ENCODE measurements around the gene DSCAML1. TPM values are rescaled to one million over a fixed set of nuclear protein-coding genes. Genes with fewer than 3 reads are reported as not detected.

Gene DSCAML1
- total and polyA plus RNA-seq, 10 of the 15 experiments (the other 5 are each of a cell fraction or from before 2014, with no cell fraction given) = 0.03 to 0.18 (median 0.06) TPM; not detected in 1

DNA sequence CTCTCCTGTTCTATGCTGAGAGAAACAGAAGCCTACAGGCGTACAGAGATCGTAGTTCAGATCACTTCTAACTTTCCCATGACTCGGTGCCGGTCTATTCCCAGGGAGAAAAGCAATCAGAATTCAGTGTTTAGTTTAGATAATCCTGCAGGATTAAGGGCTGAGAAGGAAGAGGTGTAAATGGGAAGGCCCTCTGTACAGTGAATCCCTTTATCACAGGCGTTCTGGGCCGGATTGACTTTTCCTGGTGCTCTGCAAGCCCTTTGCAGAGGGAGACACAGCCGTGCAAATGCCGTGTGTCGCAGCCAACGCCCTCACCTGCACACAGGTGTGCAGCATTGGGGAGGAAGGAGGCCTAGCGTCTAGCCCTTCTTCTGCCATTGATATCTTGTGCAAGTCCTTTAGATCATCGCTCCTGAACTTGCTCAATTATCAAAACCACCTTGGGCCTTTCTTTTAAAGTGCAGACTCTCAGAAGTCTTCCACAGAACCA, 90.6 kb downstream of the DSCAML1 start:
- in situ Hi-C loops (cut with MboI) = no loop called here
- Histone ChIP-seq H3K4me2 (ENCODE audit: control insufficient read depth, insufficient read depth) (no peak overlapping the region), H3K4me1 (ENCODE audit: control insufficient read depth, insufficient read depth, low read length) (no peaks in the 10 kb centered on the region), H2AFZ (ENCODE audit: control insufficient read depth, low read depth, low read length) (no peak overlapping the region), H3K9me3 (replicated peaks; ENCODE audit: control insufficient read depth, insufficient read depth, low read length) (no peaks in the 10 kb centered on the region; the same call in 2 of the 3 replicates), H3K9ac (ENCODE audit: control insufficient read depth, insufficient read depth, low read length) (no peak overlapping the region), H3K79me2 (ENCODE audit: control insufficient read depth, insufficient read depth, low read length) (no peaks in the 10 kb centered on the region), H3K27ac (ENCODE audit: control insufficient read depth, insufficient read depth) (no peak overlapping the region), H3K36me3 (ENCODE audit: control insufficient read depth in 2 of 2, insufficient read depth in 2 of 2, low read length in 1 of 2) (no peaks in the 10 kb centered on the region), H3K4me3 (no peak overlapping the region), H3K27me3 (replicated peaks in 1 of 2; ENCODE audit: control insufficient read depth in 2 of 2, insufficient read depth in 2 of 2, low read length in 1 of 2) (peaks cover 0 to 4% of the 10 kb centered on the region in 2 experiments; a peak in 3 of 4 replicates), H4K20me1 (ENCODE audit: control insufficient read depth, insufficient read depth) (peaks cover 2% of the 10 kb centered on the region; the same call in 1 of the 2 replicates)
- CTCF ChIA-PET = interaction anchor here (1.0 kb wide), 1 partner anchor 281 kb away, joined by 3 read pairs; no protein-coding TSS in a partner anchor
- FAIRE-seq (no peak), DNase-seq (ENCODE audit: low read depth, low spot score) (no peak), ATAC-seq (no peak)
- no TSS peak for BruUV-seq (replicated peaks)
- RAD21 ChIA-PET (ENCODE audit: unreplicated experiment) = no interaction called here
- intact Hi-C loops (cut with micrococcal nuclease; ENCODE audit: unreplicated experiment) = no loop called here
- SMC1A ChIA-PET (ENCODE audit: uncharacterized antibody, unreplicated experiment) = no interaction called here
- TF ChIP-seq KLF5 (IDR thresholded peaks at IDR 0.05; ENCODE audit: partially characterized antibody) = no peak
- no peak for TF ChIP-seq RFX5 (IDR thresholded peaks at IDR 0.05; ENCODE audit: low read depth, low read length)
- no peak for TF ChIP-seq KDM1A (IDR thresholded peaks at IDR 0.05; ENCODE audit: borderline replicate concordance)
- no peak for TF ChIP-seq BRCA1 (IDR thresholded peaks at IDR 0.05; ENCODE audit: low read depth, low read length)
- TF ChIP-seq, protein P1, sequence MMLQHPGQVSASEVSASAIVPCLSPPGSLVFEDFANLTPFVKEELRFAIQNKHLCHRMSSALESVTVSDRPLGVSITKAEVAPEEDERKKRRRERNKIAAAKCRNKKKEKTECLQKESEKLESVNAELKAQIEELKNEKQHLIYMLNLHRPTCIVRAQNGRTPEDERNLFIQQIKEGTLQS (IDR thresholded peaks at IDR 0.05; ENCODE audit: borderline replicate concordance, extremely low read depth, low read depth, low read length) = no peak
- TF ChIP-seq, protein P2, sequence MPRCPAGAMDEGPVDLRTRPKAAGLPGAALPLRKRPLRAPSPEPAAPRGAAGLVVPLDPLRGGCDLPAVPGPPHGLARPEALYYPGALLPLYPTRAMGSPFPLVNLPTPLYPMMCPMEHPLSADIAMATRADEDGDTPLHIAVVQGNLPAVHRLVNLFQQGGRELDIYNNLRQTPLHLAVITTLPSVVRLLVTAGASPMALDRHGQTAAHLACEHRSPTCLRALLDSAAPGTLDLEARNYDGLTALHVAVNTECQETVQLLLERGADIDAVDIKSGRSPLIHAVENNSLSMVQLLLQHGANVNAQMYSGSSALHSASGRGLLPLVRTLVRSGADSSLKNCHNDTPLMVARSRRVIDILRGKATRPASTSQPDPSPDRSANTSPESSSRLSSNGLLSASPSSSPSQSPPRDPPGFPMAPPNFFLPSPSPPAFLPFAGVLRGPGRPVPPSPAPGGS (IDR thresholded peaks at IDR 0.05; ENCODE audit: borderline replicate concordance, insufficient read depth, low read depth, low read length, poor library complexity, severe bottlenecking) = no peak
- TF ChIP-seq GABPA (IDR thresholded peaks at IDR 0.05; ENCODE audit: low read depth) = no peak
- TF ChIP-seq, protein P3, sequence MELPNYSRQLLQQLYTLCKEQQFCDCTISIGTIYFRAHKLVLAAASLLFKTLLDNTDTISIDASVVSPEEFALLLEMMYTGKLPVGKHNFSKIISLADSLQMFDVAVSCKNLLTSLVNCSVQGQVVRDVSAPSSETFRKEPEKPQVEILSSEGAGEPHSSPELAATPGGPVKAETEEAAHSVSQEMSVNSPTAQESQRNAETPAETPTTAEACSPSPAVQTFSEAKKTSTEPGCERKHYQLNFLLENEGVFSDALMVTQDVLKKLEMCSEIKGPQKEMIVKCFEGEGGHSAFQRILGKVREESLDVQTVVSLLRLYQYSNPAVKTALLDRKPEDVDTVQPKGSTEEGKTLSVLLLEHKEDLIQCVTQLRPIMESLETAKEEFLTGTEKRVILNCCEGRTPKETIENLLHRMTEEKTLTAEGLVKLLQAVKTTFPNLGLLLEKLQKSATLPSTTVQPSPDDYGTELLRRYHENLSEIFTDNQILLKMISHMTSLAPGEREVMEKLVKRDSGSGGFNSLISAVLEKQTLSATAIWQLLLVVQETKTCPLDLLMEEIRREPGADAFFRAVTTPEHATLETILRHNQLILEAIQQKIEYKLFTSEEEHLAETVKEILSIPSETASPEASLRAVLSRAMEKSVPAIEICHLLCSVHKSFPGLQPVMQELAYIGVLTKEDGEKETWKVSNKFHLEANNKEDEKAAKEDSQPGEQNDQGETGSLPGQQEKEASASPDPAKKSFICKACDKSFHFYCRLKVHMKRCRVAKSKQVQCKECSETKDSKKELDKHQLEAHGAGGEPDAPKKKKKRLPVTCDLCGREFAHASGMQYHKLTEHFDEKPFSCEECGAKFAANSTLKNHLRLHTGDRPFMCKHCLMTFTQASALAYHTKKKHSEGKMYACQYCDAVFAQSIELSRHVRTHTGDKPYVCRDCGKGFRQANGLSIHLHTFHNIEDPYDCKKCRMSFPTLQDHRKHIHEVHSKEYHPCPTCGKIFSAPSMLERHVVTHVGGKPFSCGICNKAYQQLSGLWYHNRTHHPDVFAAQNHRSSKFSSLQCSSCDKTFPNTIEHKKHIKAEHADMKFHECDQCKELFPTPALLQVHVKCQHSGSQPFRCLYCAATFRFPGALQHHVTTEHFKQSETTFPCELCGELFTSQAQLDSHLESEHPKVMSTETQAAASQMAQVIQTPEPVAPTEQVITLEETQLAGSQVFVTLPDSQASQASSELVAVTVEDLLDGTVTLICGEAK (IDR thresholded peaks at IDR 0.05; ENCODE audit: borderline replicate concordance) = no peak
- TF ChIP-seq CBFB (IDR thresholded peaks at IDR 0.05; ENCODE audit: low read depth) = no peak
- no peak for TF ChIP-seq NBN (IDR thresholded peaks at IDR 0.05)
- no peak for TF ChIP-seq NFYB (IDR thresholded peaks at IDR 0.05; ENCODE audit: insufficient read depth, low read depth, low read length)
- TF ChIP-seq, protein P4, sequence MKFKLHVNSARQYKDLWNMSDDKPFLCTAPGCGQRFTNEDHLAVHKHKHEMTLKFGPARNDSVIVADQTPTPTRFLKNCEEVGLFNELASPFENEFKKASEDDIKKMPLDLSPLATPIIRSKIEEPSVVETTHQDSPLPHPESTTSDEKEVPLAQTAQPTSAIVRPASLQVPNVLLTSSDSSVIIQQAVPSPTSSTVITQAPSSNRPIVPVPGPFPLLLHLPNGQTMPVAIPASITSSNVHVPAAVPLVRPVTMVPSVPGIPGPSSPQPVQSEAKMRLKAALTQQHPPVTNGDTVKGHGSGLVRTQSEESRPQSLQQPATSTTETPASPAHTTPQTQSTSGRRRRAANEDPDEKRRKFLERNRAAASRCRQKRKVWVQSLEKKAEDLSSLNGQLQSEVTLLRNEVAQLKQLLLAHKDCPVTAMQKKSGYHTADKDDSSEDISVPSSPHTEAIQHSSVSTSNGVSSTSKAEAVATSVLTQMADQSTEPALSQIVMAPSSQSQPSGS (IDR thresholded peaks at IDR 0.05; ENCODE audit: low read length) = no peak
- TF ChIP-seq JUNB (IDR thresholded peaks at IDR 0.05) = no peak
- no peak for TF ChIP-seq RELA (IDR thresholded peaks at IDR 0.05; ENCODE audit: borderline replicate concordance, partially characterized antibody)
- no peak for TF ChIP-seq SUPT20H (IDR thresholded peaks at IDR 0.05; ENCODE audit: borderline replicate concordance, control insufficient read depth, low read depth, low read length)
- no peak for TF ChIP-seq SUZ12 (IDR thresholded peaks at IDR 0.05; ENCODE audit: unreplicated experiment)
- TF ChIP-seq ZNF274 (IDR thresholded peaks at IDR 0.05; ENCODE audit: insufficient read depth, insufficient read length) = no peak
- WGBS (ENCODE audit: insufficient coverage, insufficient replicate concordance, low lambda C conversion rate, missing lambda C conversion rate) = 9% methylated on average over 12 of the region's 12 CpGs
- POLR2A ChIA-PET = interaction anchor here (0.6 kb wide), 1 partner anchor 257 kb away, joined by 4 read pairs; no protein-coding TSS in a partner anchor

Data from GM12878 (cell line).